ENCODE results near the gene HMSD. TPM values are rescaled to one million over a fixed set of nuclear protein-coding genes. Genes with fewer than 3 reads are reported as not detected.

Gene HMSD
- polyA plus RNA-seq (2013, experiment 1 of 2): 8.2 TPM
- polyA plus RNA-seq (2013, experiment 2 of 2): 19.3 TPM

GRCh38 chr18:63949068-63949737 is at the start of gene HMSD:
HMSD (plus strand) TSS chr18:63949301; CDS start chr18:63953456, 4,155 bp downstream.
- no peak within 1 kb of the TSS for H3K4ac ChIP-seq (ENCODE audit: low read depth in 1 of 2, low read length in 2 of 2)
- no peak within 1 kb of the TSS for H3K27ac ChIP-seq (ENCODE audit: low read length, poor library complexity, severe bottlenecking)
- peak within 1 kb of the TSS; percentile 90 for H3K4me2 ChIP-seq (ENCODE audit: low read length, poor library complexity, severe bottlenecking)
- H3K23ac ChIP-seq (ENCODE audit: low read length in 2 of 2): peak within 1 kb of the TSS in 1 of 2 experiments; percentile 9
- peak within 1 kb of the TSS; percentile 1 for H4K8ac ChIP-seq (ENCODE audit: low read length)
- H3K4me3 ChIP-seq (ENCODE audit: insufficient read depth in 1 of 2, low read depth in 1 of 2, low read length in 2 of 2): peak within 1 kb of the TSS; percentile 49 to 73
- H3K36me3 ChIP-seq (ENCODE audit: control insufficient read depth in 1 of 2, insufficient read depth in 2 of 2, low read depth in 1 of 2, low read length in 2 of 2): no peaks in the 10 kb centered on the region
- no peak within 1 kb of the TSS for H2BK15ac ChIP-seq (ENCODE audit: low read depth, poor library complexity, severe bottlenecking)
- peak within 1 kb of the TSS in 1 of 2 experiments; percentile 44 for H3K14ac ChIP-seq (ENCODE audit: low read length in 2 of 2)
- WGBS: 3% methylated on average over 30 of the region's 35 CpGs
- no peaks in the 10 kb centered on the region for H3K27me3 ChIP-seq (ENCODE audit: control insufficient read depth in 1 of 2, insufficient read depth in 1 of 2, low read length in 2 of 2)
- peak within 1 kb of the TSS; percentile 68 for H3K9ac ChIP-seq (ENCODE audit: low read length)
- no peak within 1 kb of the TSS for H2BK5ac ChIP-seq (ENCODE audit: low read depth, low read length, poor library complexity, severe bottlenecking)
- H2AFZ ChIP-seq (ENCODE audit: low read depth, low read length): peak within 1 kb of the TSS; percentile 95
- H4K91ac ChIP-seq (ENCODE audit: low read length): peak within 1 kb of the TSS; percentile 2
- H3K4me1 ChIP-seq (ENCODE audit: control insufficient read depth, insufficient read depth, low read depth, low read length): peaks cover 6% of the 10 kb centered on the region
- H3K79me1 ChIP-seq (replicated peaks; ENCODE audit: low read length, poor library complexity, severe bottlenecking): no peaks in the 10 kb centered on the region
- peak within 1 kb of the TSS; percentile 49 to 59 for H2BK12ac ChIP-seq (ENCODE audit: low read length in 2 of 2)
- peak; percentile 79 for DNase-seq
- no peaks in the 10 kb centered on the region for H3K9me3 ChIP-seq (ENCODE audit: control insufficient read depth, low read length)
- H2AK5ac ChIP-seq (ENCODE audit: low read length, severe bottlenecking): no peak within 1 kb of the TSS
- H2BK120ac ChIP-seq (ENCODE audit: low read depth, low read length): no peak within 1 kb of the TSS
- peak within 1 kb of the TSS; percentile 52 to 88 for H3K18ac ChIP-seq (ENCODE audit: low read depth in 1 of 2, low read length in 2 of 2)

GRCh38 chr18:63903851-63904570 is 45.1 kb upstream of the HMSD start:
- Histone ChIP-seq H3K79me1 (replicated peaks; ENCODE audit: low read length, poor library complexity, severe bottlenecking) (no peaks in the 10 kb centered on the region), H3K23ac (ENCODE audit: low read length in 2 of 2) (peak overlapping the region in 1 of 2 experiments; percentile 24), H3K4me1 (ENCODE audit: control insufficient read depth, insufficient read depth, low read depth, low read length) (no peaks in the 10 kb centered on the region), H2BK5ac (ENCODE audit: low read depth, low read length, poor library complexity, severe bottlenecking) (no peak overlapping the region), H2BK15ac (ENCODE audit: low read depth, poor library complexity, severe bottlenecking) (no peak overlapping the region), H3K27ac (ENCODE audit: low read length, poor library complexity, severe bottlenecking) (no peak overlapping the region), H2AFZ (ENCODE audit: low read depth, low read length) (no peak overlapping the region), H2BK12ac (ENCODE audit: low read length in 2 of 2) (no peak overlapping the region), H3K27me3 (ENCODE audit: control insufficient read depth in 1 of 2, insufficient read depth in 1 of 2, low read length in 2 of 2) (no peaks in the 10 kb centered on the region), H2AK5ac (ENCODE audit: low read length, severe bottlenecking) (no peak overlapping the region), H2BK120ac (ENCODE audit: low read depth, low read length) (no peak overlapping the region), H4K8ac (ENCODE audit: low read length) (no peak overlapping the region), H3K4me2 (ENCODE audit: low read length, poor library complexity, severe bottlenecking) (no peak overlapping the region), H3K36me3 (ENCODE audit: control insufficient read depth in 1 of 2, insufficient read depth in 2 of 2, low read depth in 1 of 2, low read length in 2 of 2) (peaks cover 0 to 6% of the 10 kb centered on the region in 2 experiments), H3K9me3 (ENCODE audit: control insufficient read depth, low read length) (no peaks in the 10 kb centered on the region), H3K9ac (ENCODE audit: low read length) (no peak overlapping the region), H3K14ac (ENCODE audit: low read length in 2 of 2) (no peak overlapping the region), H3K18ac (ENCODE audit: low read depth in 1 of 2, low read length in 2 of 2) (no peak overlapping the region), H4K91ac (ENCODE audit: low read length) (no peak overlapping the region), H3K4me3 (ENCODE audit: insufficient read depth in 1 of 2, low read depth in 1 of 2, low read length in 2 of 2) (no peak overlapping the region), H3K4ac (ENCODE audit: low read depth in 1 of 2, low read length in 2 of 2) (no peak overlapping the region)
- 90% methylated on average over 1 of the region's 1 CpG for whole genome bisulfite sequencing
- DNase-seq: no peak

- Histone ChIP-seq H2AK5ac (ENCODE audit: low read length, severe bottlenecking) (no peak overlapping the region), H3K9ac (ENCODE audit: low read length) (no peak overlapping the region), H3K4ac (ENCODE audit: low read depth in 1 of 2, low read length in 2 of 2) (no peak overlapping the region), H3K79me1 (replicated peaks; ENCODE audit: low read length, poor library complexity, severe bottlenecking) (no peaks in the 10 kb centered on the region), H2BK12ac (ENCODE audit: low read length in 2 of 2) (no peak overlapping the region), H3K27me3 (ENCODE audit: control insufficient read depth in 1 of 2, insufficient read depth in 1 of 2, low read length in 2 of 2) (no peaks in the 10 kb centered on the region), H2BK15ac (ENCODE audit: low read depth, poor library complexity, severe bottlenecking) (no peak overlapping the region), H3K36me3 (ENCODE audit: control insufficient read depth in 1 of 2, insufficient read depth in 2 of 2, low read depth in 1 of 2, low read length in 2 of 2) (peaks cover 0 to 6% of the 10 kb centered on the region in 2 experiments), H2BK5ac (ENCODE audit: low read depth, low read length, poor library complexity, severe bottlenecking) (no peak overlapping the region), H3K9me3 (ENCODE audit: control insufficient read depth, low read length) (no peaks in the 10 kb centered on the region), H3K4me3 (ENCODE audit: insufficient read depth in 1 of 2, low read depth in 1 of 2, low read length in 2 of 2) (no peak overlapping the region), H3K18ac (ENCODE audit: low read depth in 1 of 2, low read length in 2 of 2) (no peak overlapping the region), H4K8ac (ENCODE audit: low read length) (no peak overlapping the region), H3K23ac (ENCODE audit: low read length in 2 of 2) (no peak overlapping the region), H2AFZ (ENCODE audit: low read depth, low read length) (no peak overlapping the region), H3K27ac (ENCODE audit: low read length, poor library complexity, severe bottlenecking) (no peak overlapping the region), H3K14ac (ENCODE audit: low read length in 2 of 2) (no peak overlapping the region), H3K4me1 (ENCODE audit: control insufficient read depth, insufficient read depth, low read depth, low read length) (no peaks in the 10 kb centered on the region), H4K91ac (ENCODE audit: low read length) (no peak overlapping the region), H3K4me2 (ENCODE audit: low read length, poor library complexity, severe bottlenecking) (no peak overlapping the region), H2BK120ac (ENCODE audit: low read depth, low read length) (no peak overlapping the region)
- DNase-seq: no peak
- WGBS: no CpG with 5 or more reads among the region's 1 CpG
These were observed 44.4 kb upstream of the HMSD start for GRCh38 chr18:63904694-63905093.

- H3K4me2 ChIP-seq (ENCODE audit: low read length, poor library complexity, severe bottlenecking): no peak overlapping the region
- H3K9me3 ChIP-seq (ENCODE audit: control insufficient read depth, low read length): no peaks in the 10 kb centered on the region
- H3K79me1 ChIP-seq (replicated peaks; ENCODE audit: low read length, poor library complexity, severe bottlenecking): no peaks in the 10 kb centered on the region
- H3K23ac ChIP-seq (ENCODE audit: low read length in 2 of 2): no peak overlapping the region
- no peak overlapping the region for H2BK5ac ChIP-seq (ENCODE audit: low read depth, low read length, poor library complexity, severe bottlenecking)
- no peak overlapping the region for H3K4ac ChIP-seq (ENCODE audit: low read depth in 1 of 2, low read length in 2 of 2)
- no peak overlapping the region for H4K8ac ChIP-seq (ENCODE audit: low read length)
- DNase-seq: no peak
- no peak overlapping the region for H2AFZ ChIP-seq (ENCODE audit: low read depth, low read length)
- H3K4me1 ChIP-seq (ENCODE audit: control insufficient read depth, insufficient read depth, low read depth, low read length): no peaks in the 10 kb centered on the region
- no peak overlapping the region for H3K9ac ChIP-seq (ENCODE audit: low read length)
- no peak overlapping the region for H3K4me3 ChIP-seq (ENCODE audit: insufficient read depth in 1 of 2, low read depth in 1 of 2, low read length in 2 of 2)
- no peak overlapping the region for H4K91ac ChIP-seq (ENCODE audit: low read length)
- no peak overlapping the region for H2AK5ac ChIP-seq (ENCODE audit: low read length, severe bottlenecking)
- H3K18ac ChIP-seq (ENCODE audit: low read depth in 1 of 2, low read length in 2 of 2): no peak overlapping the region
- H2BK120ac ChIP-seq (ENCODE audit: low read depth, low read length): no peak overlapping the region
- no peaks in the 10 kb centered on the region for H3K27me3 ChIP-seq (ENCODE audit: control insufficient read depth in 1 of 2, insufficient read depth in 1 of 2, low read length in 2 of 2)
- no peak overlapping the region for H2BK15ac ChIP-seq (ENCODE audit: low read depth, poor library complexity, severe bottlenecking)
- H3K27ac ChIP-seq (ENCODE audit: low read length, poor library complexity, severe bottlenecking): no peak overlapping the region
- WGBS: 96% methylated on average over 2 of the region's 2 CpGs
- no peak overlapping the region for H3K14ac ChIP-seq (ENCODE audit: low read length in 2 of 2)
- H3K36me3 ChIP-seq (ENCODE audit: control insufficient read depth in 1 of 2, insufficient read depth in 2 of 2, low read depth in 1 of 2, low read length in 2 of 2): peaks cover 0 to 5% of the 10 kb centered on the region in 2 experiments
- no peak overlapping the region for H2BK12ac ChIP-seq (ENCODE audit: low read length in 2 of 2)
These were observed 43.7 kb upstream of the HMSD start for GRCh38 chr18:63905361-63905760.
